HepG2 (cell line): ENCODE results near the gene FXN. TPM values are rescaled to one million over a fixed set of nuclear protein-coding genes. Genes with fewer than 3 reads are reported as not detected.

Experiments used
- CEBPB ChIP-seq: IDR thresholded peaks from 2 replicates; pipeline ENCODE4 v1.6.1; 2011; ENCODE audit warnings: low read depth, low read length, improper control_type of control experiment, borderline replicate concordance
- DPF2 ChIP-seq: sonication (generic); formaldehyde crosslinking; IDR thresholded peaks from 2 replicates; pipeline ENCODE4 v1.4.0; 2020; ENCODE audit warnings: mild to moderate bottlenecking, low read depth, missing genetic modification reagents, borderline replicate concordance
- MXD4 ChIP-seq: IDR thresholded peaks from 2 replicates; pipeline ENCODE4 v1.6.1; 2016; ENCODE audit warnings: mild to moderate bottlenecking, missing biosample characterization, missing genetic modification reagents
- POLR2A ChIP-seq, 2 experiments: IDR thresholded peaks; 2 replicates each; pipeline ENCODE4 v1.6.1; 2011; ENCODE audit warnings: low read depth in 2 of 2, low read length in 2 of 2, mild to moderate bottlenecking in 1 of 2, moderate library complexity in 1 of 2; ENCODE audit not compliant: insufficient read depth in 1 of 2
- POLR2AphosphoS5 ChIP-seq: IDR thresholded peaks from 2 replicates; pipeline ENCODE4 v1.6.1; 2012; ENCODE audit warnings: low read depth, low read length
- RFXAP ChIP-seq: sonication (generic); formaldehyde crosslinking; IDR thresholded peaks from 2 replicates; pipeline ENCODE4 v1.4.0; 2020; ENCODE audit warnings: missing genetic modification reagents, borderline replicate concordance
- TMF1 ChIP-seq: sonication (generic); formaldehyde crosslinking; IDR thresholded peaks from 2 replicates; pipeline ENCODE4 v1.8.1; 2022; ENCODE audit warnings: low read depth, missing genetic modification reagents
- XBP1 ChIP-seq: sonication (generic); formaldehyde crosslinking; IDR thresholded peaks from 2 replicates; pipeline ENCODE4 v1.5.0; 2020; ENCODE audit warnings: missing genetic modification reagents
- ZFX ChIP-seq: sonication (generic); formaldehyde crosslinking; IDR thresholded peaks from 2 replicates; pipeline ENCODE4 v1.4.0; 2020; ENCODE audit warnings: mild to moderate bottlenecking, low read depth, missing genetic modification reagents, moderate library complexity
- ZKSCAN8 ChIP-seq: IDR thresholded peaks from 2 replicates; pipeline ENCODE4 v1.6.1; 2016; ENCODE audit warnings: borderline replicate concordance, missing genetic modification reagents, missing compliant biosample characterization
- ZNF230 ChIP-seq: sonication (generic); formaldehyde crosslinking; IDR thresholded peaks from 2 replicates; pipeline ENCODE4 v1.4.0; 2020; ENCODE audit warnings: mild to moderate bottlenecking, missing genetic modification reagents
- ZNF274 ChIP-seq: sonication (generic); formaldehyde crosslinking; IDR thresholded peaks from 2 replicates; pipeline ENCODE4 v1.5.1; 2020; ENCODE audit warnings: mild to moderate bottlenecking, missing genetic modification reagents
- ZNF569 ChIP-seq: sonication (generic); formaldehyde crosslinking; IDR thresholded peaks from 2 replicates; pipeline ENCODE4 v1.5.0; 2020; ENCODE audit warnings: mild to moderate bottlenecking, missing genetic modification reagents, moderate library complexity, borderline replicate concordance
- ZNF652 ChIP-seq: IDR thresholded peaks from 2 replicates; pipeline ENCODE4 v1.6.1; 2016; ENCODE audit warnings: low read depth, borderline replicate concordance
- ZZZ3 ChIP-seq: sonication (generic); formaldehyde crosslinking; IDR thresholded peaks from 2 replicates; pipeline ENCODE4 v1.4.0; 2020; ENCODE audit warnings: missing genetic modification reagents, mild to moderate bottlenecking, borderline replicate concordance
- polyA plus RNA-seq, 8 experiments: library from polyadenylated mRNA; depleted of rRNA in 3 of 8; stranded (reverse) in 7 of 8; unstranded in 1 of 8; fragments of >200 nt; fragmentation: Illumina TruSeq in 4 of 8; extraction: Trizol in 4 of 8; gene quantifications; 2 replicates each; pipeline versions ENCODE4 v1.2.1 to v1.2.3, GENCODE V29; 2011 to 2016; ENCODE audit warnings: low read depth in 4 of 8, missing spikeins in 1 of 8, mixed read lengths in 1 of 8; ENCODE audit not compliant: insufficient read depth in 1 of 8
- total RNA-seq, 5 experiments: library from RNA; depleted of rRNA; stranded (reverse); fragments of >200 nt; fragmentation: Illumina TruSeq; extraction: Trizol; gene quantifications; 2 replicates each; pipeline ENCODE4 v1.2.3, GENCODE V29; 2016; ENCODE audit warnings: low read depth in 1 of 5
- TF ChIP-seq, protein P1 (sequence below): sonication (generic); formaldehyde crosslinking; IDR thresholded peaks from 2 replicates; pipeline ENCODE4; 2020; ENCODE audit warnings: missing genetic modification reagents, mild to moderate bottlenecking, borderline replicate concordance
- TF ChIP-seq, protein P2 (sequence below): IDR thresholded peaks from 2 replicates; pipeline ENCODE4 v1.6.1; 2012; ENCODE audit warnings: low read length, improper control_type of control experiment
- TF ChIP-seq, protein P3 (sequence below): sonication (generic); formaldehyde crosslinking; IDR thresholded peaks from 2 replicates; pipeline ENCODE4 v1.9.0; 2021; ENCODE audit warnings: missing genetic modification reagents, mild to moderate bottlenecking, borderline replicate concordance
- TF ChIP-seq, protein P4 (sequence below): sonication (generic); formaldehyde crosslinking; IDR thresholded peaks from 2 replicates; pipeline ENCODE4 v1.4.0; 2020; ENCODE audit warnings: missing genetic modification reagents
- TF ChIP-seq, protein P5 (sequence below): sonication (generic); formaldehyde crosslinking; IDR thresholded peaks from 2 replicates; pipeline ENCODE4 v1.8.1; 2022; ENCODE audit warnings: mild to moderate bottlenecking, missing genetic modification reagents

Gene FXN
- total and polyA plus RNA-seq, 2 of the 13 experiments (the other 11 are each of a cell fraction or from before 2014, with no cell fraction given): 24.1 to 26.0 TPM

DNA sequence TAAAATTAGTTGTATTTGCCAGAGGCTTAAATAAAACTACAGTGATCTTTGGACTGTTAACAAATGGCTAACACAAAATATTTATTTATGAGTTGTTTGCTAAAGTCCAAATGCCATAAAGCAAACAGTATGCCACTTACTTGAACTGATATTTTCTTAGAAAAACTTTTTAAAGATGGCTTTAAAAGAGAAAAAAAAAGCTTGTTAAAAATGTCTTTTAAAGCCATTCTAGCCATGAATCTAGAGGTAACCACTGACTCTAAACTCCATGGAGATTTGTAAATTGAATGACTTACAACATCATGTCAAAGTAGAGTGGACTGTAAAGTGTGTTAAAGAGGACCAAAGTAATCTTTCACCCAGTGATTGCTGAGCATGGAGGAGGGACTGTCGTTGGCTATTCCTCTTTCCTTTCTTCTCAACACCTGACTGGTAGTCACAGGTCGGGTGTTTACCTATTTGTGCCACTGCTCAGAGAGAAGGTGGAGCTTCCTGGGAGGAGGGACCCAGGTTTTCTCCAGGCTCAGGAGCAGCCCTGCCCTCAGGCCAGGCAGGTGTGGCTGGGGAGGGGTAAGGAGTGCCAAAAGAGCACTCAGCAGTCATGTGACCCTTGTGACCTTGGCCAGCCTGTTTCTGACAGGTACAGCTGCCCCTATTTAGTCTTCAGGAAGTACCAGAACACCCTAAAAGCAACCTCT lies 69.4 kb downstream of the FXN start (continued):
- TF ChIP-seq, protein P1, sequence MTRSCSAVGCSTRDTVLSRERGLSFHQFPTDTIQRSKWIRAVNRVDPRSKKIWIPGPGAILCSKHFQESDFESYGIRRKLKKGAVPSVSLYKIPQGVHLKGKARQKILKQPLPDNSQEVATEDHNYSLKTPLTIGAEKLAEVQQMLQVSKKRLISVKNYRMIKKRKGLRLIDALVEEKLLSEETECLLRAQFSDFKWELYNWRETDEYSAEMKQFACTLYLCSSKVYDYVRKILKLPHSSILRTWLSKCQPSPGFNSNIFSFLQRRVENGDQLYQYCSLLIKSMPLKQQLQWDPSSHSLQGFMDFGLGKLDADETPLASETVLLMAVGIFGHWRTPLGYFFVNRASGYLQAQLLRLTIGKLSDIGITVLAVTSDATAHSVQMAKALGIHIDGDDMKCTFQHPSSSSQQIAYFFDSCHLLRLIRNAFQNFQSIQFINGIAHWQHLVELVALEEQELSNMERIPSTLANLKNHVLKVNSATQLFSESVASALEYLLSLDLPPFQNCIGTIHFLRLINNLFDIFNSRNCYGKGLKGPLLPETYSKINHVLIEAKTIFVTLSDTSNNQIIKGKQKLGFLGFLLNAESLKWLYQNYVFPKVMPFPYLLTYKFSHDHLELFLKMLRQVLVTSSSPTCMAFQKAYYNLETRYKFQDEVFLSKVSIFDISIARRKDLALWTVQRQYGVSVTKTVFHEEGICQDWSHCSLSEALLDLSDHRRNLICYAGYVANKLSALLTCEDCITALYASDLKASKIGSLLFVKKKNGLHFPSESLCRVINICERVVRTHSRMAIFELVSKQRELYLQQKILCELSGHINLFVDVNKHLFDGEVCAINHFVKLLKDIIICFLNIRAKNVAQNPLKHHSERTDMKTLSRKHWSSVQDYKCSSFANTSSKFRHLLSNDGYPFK (CRISPR knock-in tag): no peak
- TF ChIP-seq, protein P2, sequence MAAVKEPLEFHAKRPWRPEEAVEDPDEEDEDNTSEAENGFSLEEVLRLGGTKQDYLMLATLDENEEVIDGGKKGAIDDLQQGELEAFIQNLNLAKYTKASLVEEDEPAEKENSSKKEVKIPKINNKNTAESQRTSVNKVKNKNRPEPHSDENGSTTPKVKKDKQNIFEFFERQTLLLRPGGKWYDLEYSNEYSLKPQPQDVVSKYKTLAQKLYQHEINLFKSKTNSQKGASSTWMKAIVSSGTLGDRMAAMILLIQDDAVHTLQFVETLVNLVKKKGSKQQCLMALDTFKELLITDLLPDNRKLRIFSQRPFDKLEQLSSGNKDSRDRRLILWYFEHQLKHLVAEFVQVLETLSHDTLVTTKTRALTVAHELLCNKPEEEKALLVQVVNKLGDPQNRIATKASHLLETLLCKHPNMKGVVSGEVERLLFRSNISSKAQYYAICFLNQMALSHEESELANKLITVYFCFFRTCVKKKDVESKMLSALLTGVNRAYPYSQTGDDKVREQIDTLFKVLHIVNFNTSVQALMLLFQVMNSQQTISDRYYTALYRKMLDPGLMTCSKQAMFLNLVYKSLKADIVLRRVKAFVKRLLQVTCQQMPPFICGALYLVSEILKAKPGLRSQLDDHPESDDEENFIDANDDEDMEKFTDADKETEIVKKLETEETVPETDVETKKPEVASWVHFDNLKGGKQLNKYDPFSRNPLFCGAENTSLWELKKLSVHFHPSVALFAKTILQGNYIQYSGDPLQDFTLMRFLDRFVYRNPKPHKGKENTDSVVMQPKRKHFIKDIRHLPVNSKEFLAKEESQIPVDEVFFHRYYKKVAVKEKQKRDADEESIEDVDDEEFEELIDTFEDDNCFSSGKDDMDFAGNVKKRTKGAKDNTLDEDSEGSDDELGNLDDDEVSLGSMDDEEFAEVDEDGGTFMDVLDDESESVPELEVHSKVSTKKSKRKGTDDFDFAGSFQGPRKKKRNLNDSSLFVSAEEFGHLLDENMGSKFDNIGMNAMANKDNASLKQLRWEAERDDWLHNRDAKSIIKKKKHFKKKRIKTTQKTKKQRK: no peak
- TF ChIP-seq, protein P3, sequence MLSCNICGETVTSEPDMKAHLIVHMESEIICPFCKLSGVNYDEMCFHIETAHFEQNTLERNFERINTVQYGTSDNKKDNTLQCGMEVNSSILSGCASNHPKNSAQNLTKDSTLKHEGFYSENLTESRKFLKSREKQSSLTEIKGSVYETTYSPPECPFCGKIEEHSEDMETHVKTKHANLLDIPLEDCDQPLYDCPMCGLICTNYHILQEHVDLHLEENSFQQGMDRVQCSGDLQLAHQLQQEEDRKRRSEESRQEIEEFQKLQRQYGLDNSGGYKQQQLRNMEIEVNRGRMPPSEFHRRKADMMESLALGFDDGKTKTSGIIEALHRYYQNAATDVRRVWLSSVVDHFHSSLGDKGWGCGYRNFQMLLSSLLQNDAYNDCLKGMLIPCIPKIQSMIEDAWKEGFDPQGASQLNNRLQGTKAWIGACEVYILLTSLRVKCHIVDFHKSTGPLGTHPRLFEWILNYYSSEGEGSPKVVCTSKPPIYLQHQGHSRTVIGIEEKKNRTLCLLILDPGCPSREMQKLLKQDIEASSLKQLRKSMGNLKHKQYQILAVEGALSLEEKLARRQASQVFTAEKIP (CRISPR knock-in tag): no peak
- no peak for TF ChIP-seq XBP1 (CRISPR knock-in tag)
- no peak for TF ChIP-seq ZFX (CRISPR knock-in tag)
- peak; percentile 52 to 67; a peak in 3 of 4 replicates for TF ChIP-seq POLR2A (IDR thresholded peaks at IDR 0.05; ENCODE audit: insufficient read depth in 1 of 2, low read depth in 2 of 2, low read length in 2 of 2)
- TF ChIP-seq MXD4 (CRISPR knock-in tag): no peak
- TF ChIP-seq ZNF230 (CRISPR knock-in tag): no peak
- no peak for TF ChIP-seq CEBPB
- TF ChIP-seq ZNF652 (CRISPR knock-in tag): no peak
- TF ChIP-seq TMF1 (CRISPR knock-in tag): no peak
- TF ChIP-seq ZZZ3 (CRISPR knock-in tag): no peak
- no peak for TF ChIP-seq ZKSCAN8 (CRISPR knock-in tag)
- TF ChIP-seq RFXAP: no peak
- no peak for TF ChIP-seq DPF2 (CRISPR knock-in tag)
- TF ChIP-seq, protein P4, sequence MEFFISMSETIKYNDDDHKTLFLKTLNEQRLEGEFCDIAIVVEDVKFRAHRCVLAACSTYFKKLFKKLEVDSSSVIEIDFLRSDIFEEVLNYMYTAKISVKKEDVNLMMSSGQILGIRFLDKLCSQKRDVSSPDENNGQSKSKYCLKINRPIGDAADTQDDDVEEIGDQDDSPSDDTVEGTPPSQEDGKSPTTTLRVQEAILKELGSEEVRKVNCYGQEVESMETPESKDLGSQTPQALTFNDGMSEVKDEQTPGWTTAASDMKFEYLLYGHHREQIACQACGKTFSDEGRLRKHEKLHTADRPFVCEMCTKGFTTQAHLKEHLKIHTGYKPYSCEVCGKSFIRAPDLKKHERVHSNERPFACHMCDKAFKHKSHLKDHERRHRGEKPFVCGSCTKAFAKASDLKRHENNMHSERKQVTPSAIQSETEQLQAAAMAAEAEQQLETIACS: no peak
- TF ChIP-seq, protein P5, sequence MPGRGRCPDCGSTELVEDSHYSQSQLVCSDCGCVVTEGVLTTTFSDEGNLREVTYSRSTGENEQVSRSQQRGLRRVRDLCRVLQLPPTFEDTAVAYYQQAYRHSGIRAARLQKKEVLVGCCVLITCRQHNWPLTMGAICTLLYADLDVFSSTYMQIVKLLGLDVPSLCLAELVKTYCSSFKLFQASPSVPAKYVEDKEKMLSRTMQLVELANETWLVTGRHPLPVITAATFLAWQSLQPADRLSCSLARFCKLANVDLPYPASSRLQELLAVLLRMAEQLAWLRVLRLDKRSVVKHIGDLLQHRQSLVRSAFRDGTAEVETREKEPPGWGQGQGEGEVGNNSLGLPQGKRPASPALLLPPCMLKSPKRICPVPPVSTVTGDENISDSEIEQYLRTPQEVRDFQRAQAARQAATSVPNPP (CRISPR knock-in tag): no peak
- no peak for TF ChIP-seq ZNF569
- no peak for TF ChIP-seq ZNF274 (CRISPR knock-in tag)
- TF ChIP-seq POLR2AphosphoS5: peak; percentile 82
